ENCODE data around the gene TMEM255B. TPM values are rescaled to one million over a fixed set of nuclear protein-coding genes. Genes with fewer than 3 reads are reported as not detected.
A peak's percentile ranks its signal among the peaks of the same experiment; 100 is the strongest.

The TMEM255B gene
- total and polyA plus RNA-seq, 9 donors = 0.60 to 18.6 (median 7.9) TPM

DNA sequence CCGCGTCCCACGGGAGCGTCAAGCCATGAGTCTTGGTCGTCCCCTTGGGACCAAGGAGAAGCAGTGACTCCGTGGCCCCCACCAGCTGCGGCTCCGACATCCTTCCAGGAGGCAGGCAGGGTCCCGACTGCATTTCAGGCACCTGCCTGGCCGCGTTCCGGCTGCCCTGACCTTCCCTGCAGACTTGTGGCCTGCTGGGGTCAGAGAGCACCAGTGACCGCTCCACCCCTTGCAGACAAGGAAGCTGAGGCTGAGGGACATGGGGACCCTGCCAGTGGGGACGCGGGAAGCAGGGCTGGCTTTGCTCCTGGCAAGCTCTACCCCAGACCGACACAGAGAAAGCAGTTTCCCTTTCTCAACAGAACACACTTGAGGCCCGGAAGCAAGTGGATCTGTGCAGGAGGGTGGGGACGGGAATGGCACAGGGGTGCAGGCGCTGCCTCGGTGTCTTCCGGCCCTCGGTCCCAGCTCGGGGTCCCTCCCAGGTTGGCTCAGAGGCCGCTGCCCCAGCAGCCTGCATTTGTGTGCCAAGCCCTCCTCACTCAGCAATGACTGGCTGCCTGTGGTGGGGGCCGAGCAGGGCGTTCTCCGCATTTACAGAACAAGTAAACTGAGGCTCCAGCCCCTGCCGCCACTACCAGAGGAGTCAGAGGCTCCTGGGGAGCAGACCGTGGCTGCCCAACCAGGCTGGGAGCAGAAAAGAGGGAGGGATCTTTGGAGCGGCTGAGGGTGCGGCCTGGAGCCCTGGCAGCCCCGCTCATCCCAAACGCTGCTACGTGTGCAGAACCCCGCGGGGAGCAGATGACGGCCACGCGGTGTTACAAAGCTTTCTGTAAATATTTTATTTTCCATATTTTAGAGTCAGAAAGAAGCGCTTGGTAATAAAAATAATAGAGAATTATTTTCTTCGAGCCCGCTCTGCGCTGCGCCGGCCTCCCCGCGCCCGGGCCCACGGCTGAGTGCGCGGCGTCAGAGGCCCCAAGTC is 61.0 kb downstream of the TMEM255B start:
- Histone ChIP-seq H3K36me3 (no peaks in the 10 kb centered on the region), H3K27ac (peak overlapping the region; percentile 14 to 71), H3K4me1 (ENCODE audit: insufficient read depth) (peaks cover 14% of the 10 kb centered on the region), H3K4me3 (no peak overlapping the region), H3K9me3 (no peaks in the 10 kb centered on the region), H3K27me3 (no peaks in the 10 kb centered on the region)
- 87 to 91% (median 90%) methylated on average over 52 of the region's 52 CpGs for WGBS, 3 donors
- TF ChIP-seq POLR2A (IDR thresholded peaks at IDR 0.05) = no peak
- TF ChIP-seq, protein P1, sequence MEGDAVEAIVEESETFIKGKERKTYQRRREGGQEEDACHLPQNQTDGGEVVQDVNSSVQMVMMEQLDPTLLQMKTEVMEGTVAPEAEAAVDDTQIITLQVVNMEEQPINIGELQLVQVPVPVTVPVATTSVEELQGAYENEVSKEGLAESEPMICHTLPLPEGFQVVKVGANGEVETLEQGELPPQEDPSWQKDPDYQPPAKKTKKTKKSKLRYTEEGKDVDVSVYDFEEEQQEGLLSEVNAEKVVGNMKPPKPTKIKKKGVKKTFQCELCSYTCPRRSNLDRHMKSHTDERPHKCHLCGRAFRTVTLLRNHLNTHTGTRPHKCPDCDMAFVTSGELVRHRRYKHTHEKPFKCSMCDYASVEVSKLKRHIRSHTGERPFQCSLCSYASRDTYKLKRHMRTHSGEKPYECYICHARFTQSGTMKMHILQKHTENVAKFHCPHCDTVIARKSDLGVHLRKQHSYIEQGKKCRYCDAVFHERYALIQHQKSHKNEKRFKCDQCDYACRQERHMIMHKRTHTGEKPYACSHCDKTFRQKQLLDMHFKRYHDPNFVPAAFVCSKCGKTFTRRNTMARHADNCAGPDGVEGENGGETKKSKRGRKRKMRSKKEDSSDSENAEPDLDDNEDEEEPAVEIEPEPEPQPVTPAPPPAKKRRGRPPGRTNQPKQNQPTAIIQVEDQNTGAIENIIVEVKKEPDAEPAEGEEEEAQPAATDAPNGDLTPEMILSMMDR (IDR thresholded peaks at IDR 0.05) = no peak
- TF ChIP-seq EP300 (IDR thresholded peaks at IDR 0.05) = no peak
- peak in 1 of 5 donors; percentile 47 for DNase-seq
- intact Hi-C loops (cut with DNase I) = loop anchor here (2.0 to 5.0 kb wide), 5 partner anchors 42 to 407 kb away; partner anchors contain the start of gene GAS6 (in 3 of the 4)

DNA sequence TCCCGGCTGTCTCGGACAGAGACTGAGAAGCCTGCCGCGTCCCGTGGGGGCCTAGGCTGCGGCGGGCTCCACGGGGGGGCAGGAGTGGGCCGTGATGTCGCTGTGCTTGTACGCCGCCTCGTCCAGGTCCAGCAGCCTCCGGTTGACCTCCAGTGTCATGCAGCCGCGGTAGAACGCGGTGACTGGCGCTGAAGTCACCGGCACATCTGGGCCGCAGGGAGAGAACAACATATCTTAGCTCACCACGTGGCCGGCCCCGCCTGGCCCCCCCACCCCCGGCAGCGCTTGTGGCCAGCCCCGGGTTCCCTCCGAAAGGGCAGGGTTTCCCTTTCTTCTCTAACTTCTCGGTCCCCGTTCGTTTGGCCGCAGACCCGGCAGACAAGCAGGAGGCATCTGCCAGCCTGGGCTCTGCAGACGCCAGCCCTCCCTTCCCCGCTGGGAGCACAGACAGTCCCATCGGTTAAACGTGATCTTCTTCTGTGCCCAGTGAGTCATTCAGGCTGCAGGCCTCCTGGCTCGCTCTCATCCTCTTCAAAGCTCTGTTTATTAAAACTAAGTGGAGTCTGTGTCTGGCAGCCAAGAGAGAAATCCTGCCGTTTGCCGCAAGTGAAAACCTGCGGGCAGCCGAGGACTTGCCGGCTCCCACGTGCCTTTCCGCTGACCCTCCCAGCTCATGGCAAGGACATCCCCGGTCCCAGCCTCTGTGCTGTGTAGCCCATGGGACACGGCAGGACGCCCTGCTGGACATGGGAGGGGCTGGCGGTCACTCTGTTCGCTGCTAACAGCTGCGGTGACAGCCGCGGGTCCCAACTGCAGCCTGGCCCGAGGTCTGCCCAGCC is 62.0 kb downstream of the TMEM255B start:
- Histone ChIP-seq H3K27me3 (no peaks in the 10 kb centered on the region), H3K4me3 (peak overlapping the region; percentile 17), H3K4me1 (ENCODE audit: insufficient read depth) (peaks cover 14% of the 10 kb centered on the region), H3K27ac (peak overlapping the region; percentile 42 to 71), H3K9me3 (no peaks in the 10 kb centered on the region), H3K36me3 (no peaks in the 10 kb centered on the region)
- intact Hi-C loops (cut with DNase I) = loop anchor here in 3 of 4 donors (5.0 kb wide), 1 partner anchor 41 kb away; the partner anchor contains the start of gene GAS6 (in 3 of the 3)
- 5 to 9% (median 6%) methylated on average over 42 to 54 of the region's 54 CpGs for WGBS, 3 donors
- no peak for TF ChIP-seq POLR2A (IDR thresholded peaks at IDR 0.05)
- TF ChIP-seq, protein P1 (IDR thresholded peaks at IDR 0.05) = peak in 1 of 3 donors; percentile 19
- TF ChIP-seq EP300 (IDR thresholded peaks at IDR 0.05) = no peak
- DNase-seq = peak; percentile 77 to 87 (median 83)

DNA sequence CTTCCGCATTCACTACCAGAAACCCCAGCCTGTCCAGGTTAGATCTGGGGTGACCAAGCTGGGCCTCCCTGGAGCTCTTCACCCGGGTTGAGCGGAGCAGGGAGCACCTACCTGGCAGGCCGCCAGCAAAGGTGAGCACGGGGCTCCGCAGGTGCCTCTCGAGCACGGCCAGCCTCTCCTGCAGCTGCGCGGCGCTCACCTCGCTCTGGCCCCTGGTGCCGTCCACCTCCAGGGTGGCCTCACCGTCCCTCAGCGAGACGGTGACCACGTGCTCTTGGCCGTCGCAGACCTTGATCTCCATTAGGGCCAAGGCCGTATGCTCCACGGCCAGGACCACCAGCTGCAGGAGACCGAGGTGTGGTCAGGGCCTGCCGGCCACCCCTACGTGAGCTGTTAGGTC is 62.8 kb downstream of the TMEM255B start:
- Histone ChIP-seq H3K27me3 (no peaks in the 10 kb centered on the region), H3K9me3 (no peaks in the 10 kb centered on the region), H3K4me3 (no peak overlapping the region), H3K4me1 (ENCODE audit: insufficient read depth) (peaks cover 13% of the 10 kb centered on the region), H3K27ac (peak overlapping the region; percentile 42 to 71), H3K36me3 (no peaks in the 10 kb centered on the region)
- 68 to 85% (median 82%) methylated on average over 24 of the region's 24 CpGs for WGBS, 3 donors
- TF ChIP-seq, protein P1 (IDR thresholded peaks at IDR 0.05) = no peak
- TF ChIP-seq POLR2A (IDR thresholded peaks at IDR 0.05) (no peak), EP300 (IDR thresholded peaks at IDR 0.05) (no peak)
- intact Hi-C loops (cut with DNase I) = loop anchor here in 3 of 4 donors (5.0 kb wide), 1 partner anchor 40 kb away; the partner anchor contains the start of gene GAS6 (in 3 of the 3)
- DNase-seq = peak in 3 of 5 donors; percentile 67 to 68 (median 68)

DNA sequence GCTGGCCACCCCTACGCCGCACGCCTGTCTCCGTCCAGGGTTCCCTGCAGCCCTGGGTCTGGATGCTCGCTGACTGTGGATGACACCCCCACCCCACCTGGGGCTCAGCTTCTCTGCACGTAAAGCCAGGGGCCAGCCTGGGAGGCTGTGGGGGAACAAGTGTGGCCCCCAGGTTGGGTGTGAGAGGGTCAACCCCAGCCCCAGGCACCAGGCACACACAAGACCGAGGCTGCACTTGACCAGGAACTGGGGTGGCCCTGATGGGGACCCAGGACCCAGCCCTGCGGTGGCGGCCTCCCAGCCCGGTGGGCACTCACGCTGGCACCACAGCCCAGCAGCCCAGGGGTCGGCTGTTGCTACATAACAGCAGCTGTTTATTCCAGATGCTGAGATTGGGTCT is 63.2 kb downstream of the TMEM255B start:
- Histone ChIP-seq H3K36me3 (no peaks in the 10 kb centered on the region), H3K27ac (peak overlapping the region in 1 of 2 donors; percentile 71), H3K9me3 (no peaks in the 10 kb centered on the region), H3K4me3 (no peak overlapping the region), H3K4me1 (ENCODE audit: insufficient read depth) (peaks cover 13% of the 10 kb centered on the region), H3K27me3 (no peaks in the 10 kb centered on the region)
- DNase-seq = peak in 1 of 5 donors; percentile 40
- TF ChIP-seq POLR2A (IDR thresholded peaks at IDR 0.05) = no peak
- TF ChIP-seq, protein P1 (IDR thresholded peaks at IDR 0.05) = no peak
- TF ChIP-seq EP300 (IDR thresholded peaks at IDR 0.05) = no peak
- 93 to 97% (median 95%) methylated on average over 9 to 12 of the region's 12 CpGs for WGBS, 3 donors
- intact Hi-C loops (cut with DNase I) = loop anchor here in 3 of 4 donors (5.0 kb wide), 1 partner anchor 40 kb away; the partner anchor contains the start of gene GAS6 (in 3 of the 3)
